ENCODE data around the gene SURF6. TPM values are rescaled to one million over a fixed set of nuclear protein-coding genes. Genes with fewer than 3 reads are reported as not detected.

SURF6 gene
- polyA plus RNA-seq, 1 experiment, result 8.4 TPM

DNA sequence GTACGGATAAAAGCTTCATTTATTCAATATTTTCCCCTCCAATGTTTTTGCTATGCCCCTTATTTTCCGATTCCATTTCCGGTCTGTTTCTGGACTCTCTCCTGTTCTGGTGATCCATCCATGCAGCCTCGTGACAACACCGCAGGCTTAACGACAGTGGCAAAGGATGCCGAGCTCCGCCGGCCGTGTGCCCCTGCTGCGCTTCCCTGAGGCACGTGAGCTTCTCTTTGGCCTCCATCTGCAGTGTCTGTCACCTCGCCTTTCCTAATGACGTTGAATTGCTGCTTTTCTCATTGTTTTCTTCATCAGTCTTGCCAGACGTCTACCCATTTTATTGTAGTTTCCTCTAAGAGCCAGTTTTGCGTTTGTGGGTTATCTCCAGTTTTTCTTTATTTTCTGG, 28.7 kb downstream of the SURF6 start:
- no peak overlapping the region for H3K4me3 ChIP-seq (ENCODE audit: low read depth, low read length)
- no peaks in the 10 kb centered on the region for H3K36me3 ChIP-seq (ENCODE audit: control insufficient read depth, insufficient read depth, low read length)
- no peak for DNase-seq (ENCODE audit: low read depth)
- TF ChIP-seq CTCF (IDR thresholded peaks at IDR 0.05; ENCODE audit: insufficient read depth, low read depth, low read length), result no peak
- POLR2A ChIA-PET, result no interaction called here
- CTCF ChIA-PET, result no interaction called here
- H3K27me3 ChIP-seq (ENCODE audit: control insufficient read depth, insufficient read depth, low read length), result no peaks in the 10 kb centered on the region; the same call in 1 of the 2 replicates

- Histone ChIP-seq H3K36me3 (ENCODE audit: control insufficient read depth, insufficient read depth, low read length) (no peaks in the 10 kb centered on the region), H3K4me3 (ENCODE audit: low read depth, low read length) (no peak overlapping the region), H3K27me3 (ENCODE audit: control insufficient read depth, insufficient read depth, low read length) (no peaks in the 10 kb centered on the region; the same call in 1 of the 2 replicates)
- no peak for DNase-seq (ENCODE audit: low read depth)
- ChIA-PET POLR2A (no interaction called here), CTCF (no interaction called here)
- no peak for TF ChIP-seq CTCF (IDR thresholded peaks at IDR 0.05; ENCODE audit: insufficient read depth, low read depth, low read length)
Measured at GRCh38 chr9:133306242-133307204, 29.5 kb downstream of the SURF6 start.

GRCh38 chr9:133305731-133306130, 30.3 kb downstream of the SURF6 start:
- H3K4me3 ChIP-seq (ENCODE audit: low read depth, low read length), result no peak overlapping the region
- CTCF ChIA-PET, result interaction anchor here (0.7 kb wide), 1 partner anchor 13 kb away, joined by 3 read pairs; no protein-coding TSS in a partner anchor
- POLR2A ChIA-PET, result no interaction called here
- no peaks in the 10 kb centered on the region; the same call in 1 of the 2 replicates for H3K27me3 ChIP-seq (ENCODE audit: control insufficient read depth, insufficient read depth, low read length)
- TF ChIP-seq CTCF (IDR thresholded peaks at IDR 0.05; ENCODE audit: insufficient read depth, low read depth, low read length), result no peak
- H3K36me3 ChIP-seq (ENCODE audit: control insufficient read depth, insufficient read depth, low read length), result no peaks in the 10 kb centered on the region
- no peak for DNase-seq (ENCODE audit: low read depth)

DNA sequence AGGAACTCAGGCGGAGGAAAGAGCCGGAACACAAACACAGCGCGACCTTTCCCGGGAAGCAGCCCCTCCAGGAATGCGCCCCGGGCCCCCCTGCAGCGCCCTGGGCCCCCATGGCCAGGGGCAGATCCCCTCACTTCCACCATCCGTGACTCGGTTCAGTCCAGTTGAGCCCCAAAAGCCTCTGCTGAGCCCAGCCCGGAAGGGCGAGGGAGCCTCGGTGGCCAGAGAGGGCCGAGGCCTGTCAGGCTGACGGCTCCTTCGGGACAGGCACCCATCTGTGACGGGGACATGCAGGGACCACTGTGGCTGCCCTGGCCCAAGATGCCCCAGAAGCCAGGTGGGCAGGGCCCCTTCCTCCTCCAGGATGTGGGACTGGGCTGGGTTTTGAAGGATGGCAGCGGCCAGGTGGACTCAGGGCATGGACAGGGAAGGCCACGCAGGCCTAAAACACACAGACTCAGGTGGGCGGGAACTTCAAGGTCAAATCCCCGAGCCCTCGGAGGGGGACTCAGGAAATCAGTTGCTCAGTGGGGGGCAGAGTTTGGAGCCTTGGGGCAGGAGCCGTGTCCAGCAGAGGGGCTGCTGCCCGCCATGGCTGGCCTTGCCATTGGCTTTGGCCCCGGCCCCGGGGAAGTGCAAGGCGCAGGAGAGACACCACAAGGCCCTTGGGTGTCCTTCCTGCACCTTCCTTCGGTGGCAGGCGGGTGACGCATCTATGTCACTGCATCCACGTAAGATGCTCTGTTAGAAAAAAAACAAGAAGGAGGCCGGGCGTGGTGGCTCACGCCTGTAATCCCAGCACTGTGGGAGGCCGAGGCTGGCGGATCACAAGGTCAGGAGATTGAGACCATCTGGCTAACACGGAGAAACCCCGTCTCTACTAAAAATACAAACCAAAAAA, 31.3 kb downstream of the SURF6 start:
- no peak for TF ChIP-seq CTCF (IDR thresholded peaks at IDR 0.05; ENCODE audit: insufficient read depth, low read depth, low read length)
- ChIA-PET POLR2A (no interaction called here), CTCF (no interaction called here)
- no peaks in the 10 kb centered on the region; the same call in 1 of the 2 replicates for H3K27me3 ChIP-seq (ENCODE audit: control insufficient read depth, insufficient read depth, low read length)
- H3K36me3 ChIP-seq (ENCODE audit: control insufficient read depth, insufficient read depth, low read length), result no peaks in the 10 kb centered on the region
- no peak for DNase-seq (ENCODE audit: low read depth)
- H3K4me3 ChIP-seq (ENCODE audit: low read depth, low read length), result no peak overlapping the region

DNA sequence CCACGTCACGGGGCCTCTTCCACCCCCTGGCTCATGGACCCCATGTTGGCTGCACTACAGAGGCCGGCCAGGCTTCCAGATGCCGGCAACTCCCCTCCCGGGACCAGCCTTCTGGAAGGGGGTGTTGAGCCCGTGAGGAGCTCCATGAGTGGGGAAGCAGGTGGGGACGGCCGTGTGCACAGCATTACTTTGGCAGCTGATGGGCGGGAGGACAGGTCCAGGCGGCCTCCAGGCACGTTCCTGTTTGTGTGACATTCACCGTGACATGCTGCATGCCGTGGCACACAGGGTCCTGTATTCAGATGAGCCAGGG, 31.9 kb downstream of the SURF6 start:
- CTCF ChIA-PET, result no interaction called here
- no peak for TF ChIP-seq CTCF (IDR thresholded peaks at IDR 0.05; ENCODE audit: insufficient read depth, low read depth, low read length)
- H3K36me3 ChIP-seq (ENCODE audit: control insufficient read depth, insufficient read depth, low read length), result no peaks in the 10 kb centered on the region
- no peaks in the 10 kb centered on the region; the same call in 1 of the 2 replicates for H3K27me3 ChIP-seq (ENCODE audit: control insufficient read depth, insufficient read depth, low read length)
- no peak overlapping the region for H3K4me3 ChIP-seq (ENCODE audit: low read depth, low read length)
- POLR2A ChIA-PET, result no interaction called here
- no peak for DNase-seq (ENCODE audit: low read depth)
